Karpas-422 (cell line): ENCODE results near the gene MED27. TPM values are rescaled to one million over a fixed set of nuclear protein-coding genes. Genes with fewer than 3 reads are reported as not detected.

Experiments used
- DNase-seq: peaks from one replicate; pipeline ENCODE4 v3.0.0-alpha.2; 2015
- H2AFZ ChIP-seq: fragments of 200-600 bp; sonication (generic); 2 replicates; pipeline ENCODE4 v1.6.1; 2014; ENCODE audit warnings: antibody characterized with exemption, low read length, mixed read lengths
- H3K27ac ChIP-seq: fragments of 200-600 bp; sonication (generic); 2 replicates; pipeline ENCODE4 v1.5.1; 2014; ENCODE audit warnings: mild to moderate bottlenecking, low read length, moderate library complexity
- H3K27me3 ChIP-seq: fragments of 200-600 bp; sonication (generic); 2 replicates; pipeline ENCODE4 v1.6.1; 2014; ENCODE audit warnings: low read length, mixed read lengths
- H3K36me3 ChIP-seq: fragments of 200-600 bp; sonication (generic); 2 replicates; pipeline ENCODE4 v1.6.1; 2014; ENCODE audit warnings: low read length, mixed read lengths; ENCODE audit not compliant: insufficient read depth
- H3K4me1 ChIP-seq: fragments of 200-600 bp; sonication (generic); 2 replicates; pipeline ENCODE4 v1.6.1; 2014; ENCODE audit warnings: mild to moderate bottlenecking, low read length, mixed read lengths
- H3K4me2 ChIP-seq: fragments of 200-600 bp; sonication (generic); 2 replicates; pipeline ENCODE4 v1.6.1; 2014; ENCODE audit warnings: low read length, low read depth, mild to moderate bottlenecking; ENCODE audit not compliant: poor library complexity, severe bottlenecking
- H3K4me3 ChIP-seq: fragments of 200-600 bp; sonication (generic); 2 replicates; pipeline ENCODE4 v1.5.1; 2014; ENCODE audit warnings: mild to moderate bottlenecking, antibody characterized with exemption, low read length, mixed read lengths
- H3K79me2 ChIP-seq: fragments of 200-600 bp; sonication (generic); 2 replicates; pipeline ENCODE4 v1.6.1; 2014; ENCODE audit warnings: mild to moderate bottlenecking, low read length, mixed read lengths
- H3K9ac ChIP-seq: fragments of 200-600 bp; sonication (generic); 2 replicates; pipeline ENCODE4 v1.6.0; 2014; ENCODE audit warnings: low read length
- H3K9me2 ChIP-seq: fragments of 200-600 bp; sonication (generic), shearing (Covaris generic); replicated peaks from 2 replicates; pipeline ENCODE4 v1.6.0; 2014; ENCODE audit warnings: mild to moderate bottlenecking, low read length, moderate library complexity; ENCODE audit not compliant: insufficient read depth
- H3K9me3 ChIP-seq: fragments of 300-700, 200-600 bp; sonication (generic); 2 replicates; pipeline ENCODE4 v1.6.1; 2014; ENCODE audit warnings: low read length, mixed read lengths
- H4K20me1 ChIP-seq: fragments of 200-600 bp; sonication (generic); 2 replicates; pipeline ENCODE4 v1.6.1; 2014; ENCODE audit warnings: mild to moderate bottlenecking, antibody characterized with exemption, low read length, low read depth; ENCODE audit not compliant: insufficient read depth
- total RNA-seq: library from RNA; depleted of rRNA; stranded (reverse); fragments of >200 nt; shearing (Covaris generic); gene quantifications from 2 replicates; pipeline ENCODE4 v1.2.3, GENCODE V29; 2014; ENCODE audit warnings: low replicate concordance

Gene MED27
- total RNA-seq, 1 experiment from 2014 or later, result 19.8 TPM

- Histone ChIP-seq H3K27ac (no peak overlapping the region), H3K9me2 (no peaks in the 10 kb centered on the region), H3K4me1 (peaks cover 3% of the 10 kb centered on the region), H2AFZ (no peak overlapping the region), H3K36me3 (no peaks in the 10 kb centered on the region), H3K4me3 (no peak overlapping the region), H3K4me2 (no peak overlapping the region), H3K79me2 (peaks cover 14% of the 10 kb centered on the region; the same call in 1 of the 2 replicates), H4K20me1 (peaks cover 77% of the 10 kb centered on the region), H3K27me3 (no peaks in the 10 kb centered on the region), H3K9me3 (no peaks in the 10 kb centered on the region), H3K9ac (no peak overlapping the region)
- DNase-seq, result no peak
Measured at GRCh38 chr9:132026932-132027585, 52.6 kb downstream of the MED27 start.

- Histone ChIP-seq H3K9ac (no peak overlapping the region), H3K79me2 (peaks cover 17% of the 10 kb centered on the region; the same call in 1 of the 2 replicates), H3K27ac (no peak overlapping the region), H4K20me1 (peaks cover 77% of the 10 kb centered on the region), H3K9me2 (no peaks in the 10 kb centered on the region), H2AFZ (no peak overlapping the region), H3K9me3 (no peaks in the 10 kb centered on the region), H3K27me3 (no peaks in the 10 kb centered on the region), H3K36me3 (no peaks in the 10 kb centered on the region), H3K4me2 (no peak overlapping the region), H3K4me3 (no peak overlapping the region), H3K4me1 (peaks cover 10% of the 10 kb centered on the region)
- no peak for DNase-seq
Measured at GRCh38 chr9:132025766-132026165, 53.9 kb downstream of the MED27 start.

GRCh38 chr9:132024589-132024988 is 55.1 kb downstream of the MED27 start:
- Histone ChIP-seq H2AFZ (no peak overlapping the region), H3K36me3 (no peaks in the 10 kb centered on the region), H3K27ac (no peak overlapping the region), H3K9ac (no peak overlapping the region), H3K4me1 (peaks cover 10% of the 10 kb centered on the region), H3K9me2 (no peaks in the 10 kb centered on the region), H3K79me2 (peaks cover 24% of the 10 kb centered on the region), H3K4me3 (no peak overlapping the region), H3K4me2 (no peak overlapping the region), H3K9me3 (no peaks in the 10 kb centered on the region), H4K20me1 (peaks cover 77% of the 10 kb centered on the region), H3K27me3 (no peaks in the 10 kb centered on the region)
- DNase-seq, result no peak

- Histone ChIP-seq H4K20me1 (peaks cover 68% of the 10 kb centered on the region), H3K79me2 (peaks cover 19% of the 10 kb centered on the region), H3K27me3 (no peaks in the 10 kb centered on the region), H3K36me3 (no peaks in the 10 kb centered on the region), H3K4me2 (no peak overlapping the region), H3K9me3 (no peaks in the 10 kb centered on the region), H3K4me3 (no peak overlapping the region), H3K4me1 (peaks cover 10% of the 10 kb centered on the region), H3K27ac (no peak overlapping the region), H2AFZ (no peak overlapping the region), H3K9ac (no peak overlapping the region), H3K9me2 (no peaks in the 10 kb centered on the region)
- no peak for DNase-seq
Measured at GRCh38 chr9:132023419-132024180, 56.1 kb downstream of the MED27 start.

GRCh38 chr9:132020820-132021510 is 58.7 kb downstream of the MED27 start:
- no peak overlapping the region for H3K27ac ChIP-seq
- H3K4me2 ChIP-seq, result no peak overlapping the region
- no peaks in the 10 kb centered on the region for H3K9me3 ChIP-seq
- no peak for DNase-seq
- H2AFZ ChIP-seq, result no peak overlapping the region
- H3K9ac ChIP-seq, result no peak overlapping the region
- H3K4me1 ChIP-seq, result peaks cover 10% of the 10 kb centered on the region
- no peaks in the 10 kb centered on the region for H3K9me2 ChIP-seq
- H3K36me3 ChIP-seq, result no peaks in the 10 kb centered on the region
- H3K27me3 ChIP-seq, result no peaks in the 10 kb centered on the region
- H3K4me3 ChIP-seq, result no peak overlapping the region
- peaks cover 53% of the 10 kb centered on the region for H4K20me1 ChIP-seq
- peaks cover 37% of the 10 kb centered on the region for H3K79me2 ChIP-seq

GRCh38 chr9:132020272-132020671 is 59.4 kb downstream of the MED27 start:
- no peak for DNase-seq
- Histone ChIP-seq H3K27ac (no peak overlapping the region), H3K9ac (no peak overlapping the region), H3K9me3 (no peaks in the 10 kb centered on the region), H3K36me3 (no peaks in the 10 kb centered on the region), H4K20me1 (peaks cover 48% of the 10 kb centered on the region), H2AFZ (no peak overlapping the region), H3K9me2 (no peaks in the 10 kb centered on the region), H3K79me2 (peaks cover 39% of the 10 kb centered on the region), H3K4me2 (no peak overlapping the region), H3K4me1 (peaks cover 10% of the 10 kb centered on the region), H3K27me3 (no peaks in the 10 kb centered on the region), H3K4me3 (no peak overlapping the region)

- Histone ChIP-seq H3K4me1 (peaks cover 10% of the 10 kb centered on the region), H3K27me3 (no peaks in the 10 kb centered on the region), H3K9me2 (no peaks in the 10 kb centered on the region), H3K79me2 (peaks cover 43% of the 10 kb centered on the region), H3K9me3 (no peaks in the 10 kb centered on the region), H2AFZ (no peak overlapping the region), H3K4me2 (no peak overlapping the region), H3K9ac (no peak overlapping the region), H3K27ac (no peak overlapping the region), H3K36me3 (no peaks in the 10 kb centered on the region), H3K4me3 (no peak overlapping the region), H4K20me1 (peaks cover 46% of the 10 kb centered on the region)
- DNase-seq, result no peak
Measured at GRCh38 chr9:132019702-132020101, 60.0 kb downstream of the MED27 start.

- Histone ChIP-seq H3K36me3 (no peaks in the 10 kb centered on the region), H3K79me2 (peaks cover 43% of the 10 kb centered on the region), H4K20me1 (peaks cover 38% of the 10 kb centered on the region), H3K27ac (no peak overlapping the region), H3K9me2 (no peaks in the 10 kb centered on the region), H3K4me3 (no peak overlapping the region), H2AFZ (no peak overlapping the region), H3K4me2 (no peak overlapping the region), H3K9ac (no peak overlapping the region), H3K27me3 (no peaks in the 10 kb centered on the region), H3K9me3 (no peaks in the 10 kb centered on the region), H3K4me1 (peaks cover 10% of the 10 kb centered on the region)
- DNase-seq, result no peak
Measured at GRCh38 chr9:132018957-132019405, 60.7 kb downstream of the MED27 start.
